H1 (cell line): ENCODE results near the gene KRTAP4-1. TPM values are rescaled to one million over a fixed set of nuclear protein-coding genes. Genes with fewer than 3 reads are reported as not detected.

Source experiments
- CTCF ChIA-PET: fragments of 300-600 bp; sonication (Branson Sonifier 250); formaldehyde crosslinking; loops from one replicate; lab custom pipeline; 2021; ENCODE audit not compliant: partially characterized antibody; lab: Charles Lee
- POLR2A ChIA-PET: fragments of 300-600 bp; sonication (Branson Sonifier 250); formaldehyde crosslinking; loops from one replicate; lab custom pipeline; 2021; ENCODE audit warnings: inconsistent platforms; ENCODE audit not compliant: partially characterized antibody; lab: Charles Lee
- DNase-seq, 2 experiments: peaks; one replicate each; pipeline versions ENCODE4 v3.0.0 to v3.0.0-alpha.2; 2010 to 2022; ENCODE audit warnings: low spot score in 2 of 2, low read depth in 1 of 2, mixed read lengths in 1 of 2
- FAIRE-seq: peaks from 2 replicates; lab custom pipeline; 2011; peaks lifted over from hg19 to GRCh38; lab: Jason Lieb, UNC
- H2AFZ ChIP-seq: 2 replicates; pipeline ENCODE4 v1.8.1; 2012; ENCODE audit warnings: low read length, inconsistent platforms
- H2AK5ac ChIP-seq: 2 replicates; pipeline ENCODE4 v1.6.1; 2013; ENCODE audit warnings: low read depth, low read length
- H2BK120ac ChIP-seq: replicated peaks from 2 replicates; pipeline ENCODE3; 2013; ENCODE audit warnings: low read depth, low read length, inconsistent platforms
- H2BK12ac ChIP-seq: 2 replicates; pipeline ENCODE4 v1.6.1; 2013; ENCODE audit warnings: low read depth, low read length
- H2BK15ac ChIP-seq: 2 replicates; pipeline ENCODE4 v1.6.1; 2013; ENCODE audit warnings: low read length
- H2BK20ac ChIP-seq: 2 replicates; pipeline ENCODE4 v1.6.1; 2013; ENCODE audit warnings: low read length
- H2BK5ac ChIP-seq: 2 replicates; pipeline ENCODE4 v1.6.1; 2013; ENCODE audit warnings: low read depth, low read length
- H3K14ac ChIP-seq: 2 replicates; pipeline ENCODE4 v1.6.1; 2013; ENCODE audit warnings: inconsistent platforms; ENCODE audit not compliant: insufficient read length
- H3K18ac ChIP-seq: 2 replicates; pipeline ENCODE4 v1.6.1; 2013; ENCODE audit warnings: low read length; ENCODE audit errors: extremely low read depth
- H3K23ac ChIP-seq: 2 replicates; pipeline ENCODE4 v1.6.1; 2013; ENCODE audit warnings: inconsistent platforms; ENCODE audit not compliant: insufficient read length
- H3K23me2 ChIP-seq: 2 replicates; pipeline ENCODE4 v1.6.1; 2013; ENCODE audit warnings: low read depth, low read length
- H3K27ac ChIP-seq: 2 replicates; pipeline ENCODE4 v1.6.1; 2011; ENCODE audit warnings: low read depth, low read length, inconsistent platforms
- H3K27me3 ChIP-seq, 4 experiments: replicated peaks in 1 of 4; 1 replicate in 1 of 4; 2 replicates in 3 of 4; pipeline versions ENCODE4 v1.6.1 to v1.8.1; 2011 to 2013; ENCODE audit warnings: low read length in 3 of 4, mild to moderate bottlenecking in 3 of 4, inconsistent platforms in 2 of 4, mixed read lengths in 2 of 4, moderate library complexity in 1 of 4; ENCODE audit not compliant: control insufficient read depth in 3 of 4, insufficient read depth in 3 of 4; ENCODE audit errors: extremely low read depth in 1 of 4
- H3K36me3 ChIP-seq, 4 experiments: 2 replicates each; pipeline versions ENCODE4 v1.6.1 to v1.8.1; 2011 to 2013; ENCODE audit warnings: mild to moderate bottlenecking in 4 of 4, low read length in 3 of 4, moderate library complexity in 2 of 4, control low read depth in 1 of 4, inconsistent platforms in 1 of 4; ENCODE audit not compliant: insufficient read depth in 4 of 4, control insufficient read depth in 2 of 4
- H3K4ac ChIP-seq: replicated peaks from 2 replicates; pipeline ENCODE3; 2013; ENCODE audit warnings: low read length, low read depth, mixed read lengths, inconsistent platforms; ENCODE audit not compliant: insufficient read length
- H3K4me1 ChIP-seq, 4 experiments: replicated peaks in 1 of 4; 1 replicate in 1 of 4; 2 replicates in 3 of 4; pipeline versions ENCODE4 v1.6.1 to v1.8.1; 2011 to 2013; ENCODE audit warnings: low read length in 3 of 4, inconsistent platforms in 2 of 4, mixed read lengths in 1 of 4; ENCODE audit not compliant: insufficient read depth in 4 of 4, control insufficient read depth in 3 of 4
- H3K4me2 ChIP-seq, 2 experiments: 2 replicates each; pipeline versions ENCODE4 v1.6.1 to v1.8.1; 2011 to 2013; ENCODE audit warnings: low read depth in 2 of 2, low read length in 2 of 2, control low read depth in 1 of 2, inconsistent platforms in 1 of 2, mild to moderate bottlenecking in 1 of 2; ENCODE audit not compliant: insufficient read depth in 1 of 2
- H3K4me3 ChIP-seq, 4 experiments: fragments of 200-600, 300-600 bp in 1 of 4; sonication (generic), shearing (Covaris generic), sonication (Bioruptor Twin) in 1 of 4; 2 replicates each; pipeline versions ENCODE4 v1.5.1 to v1.8.1; 2011 to 2016; ENCODE audit warnings: low read length in 4 of 4, low read depth in 3 of 4, control low read depth in 2 of 4, inconsistent platforms in 2 of 4, mild to moderate bottlenecking in 2 of 4, mixed read lengths in 1 of 4, moderate library complexity in 1 of 4; ENCODE audit not compliant: insufficient read depth in 2 of 4; ENCODE audit errors: extremely low read depth in 1 of 4
- H3K56ac ChIP-seq: replicated peaks from 2 replicates; pipeline ENCODE3; 2013; ENCODE audit warnings: low read depth, mild to moderate bottlenecking, mixed read lengths, low read length, inconsistent platforms; ENCODE audit not compliant: insufficient read length
- H3K79me1 ChIP-seq: 2 replicates; pipeline ENCODE4 v1.6.1; 2013; ENCODE audit warnings: low read depth, low read length, control low read depth
- H3K79me2 ChIP-seq, 2 experiments: 2 replicates each; pipeline versions ENCODE4 v1.6.1 to v1.8.1; 2012 to 2013; ENCODE audit warnings: low read length in 2 of 2, mild to moderate bottlenecking in 2 of 2, inconsistent platforms in 1 of 2; ENCODE audit not compliant: insufficient read depth in 2 of 2, control insufficient read depth in 1 of 2
- H3K9ac ChIP-seq, 4 experiments: replicated peaks in 1 of 4; 1 replicate in 1 of 4; 2 replicates in 3 of 4; pipeline versions ENCODE4 v1.6.1 to v1.8.1; 2011 to 2013; ENCODE audit warnings: low read depth in 3 of 4, low read length in 3 of 4, control low read depth in 2 of 4, mild to moderate bottlenecking in 2 of 4, moderate library complexity in 2 of 4, inconsistent platforms in 1 of 4; ENCODE audit errors: extremely low read depth in 1 of 4
- H3K9me3 ChIP-seq, 2 experiments: 2 replicates each; pipeline versions ENCODE4 v1.6.1 to v1.8.1; 2012 to 2013; ENCODE audit warnings: mild to moderate bottlenecking in 2 of 2, moderate library complexity in 2 of 2, control low read depth in 1 of 2, inconsistent platforms in 1 of 2, low read depth in 1 of 2, low read length in 1 of 2, mixed read lengths in 1 of 2; ENCODE audit not compliant: insufficient read depth in 2 of 2
- H4K20me1 ChIP-seq, 2 experiments: replicated peaks in 1 of 2; 2 replicates each; pipeline versions ENCODE3 to v1.8.1; 2011 to 2013; ENCODE audit warnings: inconsistent platforms in 2 of 2, low read length in 2 of 2, mild to moderate bottlenecking in 1 of 2; ENCODE audit not compliant: insufficient read depth in 2 of 2, control insufficient read depth in 1 of 2
- H4K5ac ChIP-seq: 2 replicates; pipeline ENCODE4 v1.6.1; 2013; ENCODE audit warnings: low read length, low read depth, mixed read lengths, inconsistent platforms; ENCODE audit not compliant: insufficient read length
- H4K8ac ChIP-seq: 2 replicates; pipeline ENCODE4 v1.8.0; 2013; ENCODE audit warnings: mild to moderate bottlenecking, moderate library complexity, low read length, inconsistent platforms; ENCODE audit not compliant: insufficient read depth; ENCODE audit errors: extremely low read depth
- H4K91ac ChIP-seq: replicated peaks from 2 replicates; pipeline ENCODE3; 2013; ENCODE audit warnings: low read length, mixed read lengths, inconsistent platforms; ENCODE audit not compliant: insufficient read length
- ASH2L ChIP-seq: fragments of 200-600, 300-600 bp; sonication (generic); IDR thresholded peaks from one replicate; pipeline ENCODE4 v1.7.1; 2017; ENCODE audit warnings: low read length
- EGR1 ChIP-seq: IDR thresholded peaks from 2 replicates; pipeline ENCODE4 v1.6.1; 2011; ENCODE audit warnings: low read depth, low read length, borderline replicate concordance
- EZH2 ChIP-seq: fragments of 200-600 bp; sonication (generic); IDR thresholded peaks from 2 replicates; pipeline ENCODE4 v1.7.1; 2012; ENCODE audit warnings: low read depth, mild to moderate bottlenecking, moderate library complexity, low read length, inconsistent platforms; ENCODE audit not compliant: severe bottlenecking
- KDM5A ChIP-seq: fragments of 200-600 bp; IDR thresholded peaks from 2 replicates; pipeline ENCODE4 v1.7.1; 2012; ENCODE audit warnings: mild to moderate bottlenecking, low read length, inconsistent platforms, mixed read lengths
- NANOG ChIP-seq: IDR thresholded peaks from 2 replicates; pipeline ENCODE4 v1.6.1; 2011; ENCODE audit warnings: low read length, low read depth, mild to moderate bottlenecking, inconsistent platforms; ENCODE audit not compliant: insufficient read depth, poor library complexity, severe bottlenecking
- RBBP5 ChIP-seq: IDR thresholded peaks from 2 replicates; pipeline ENCODE4 v1.7.1; 2012; ENCODE audit warnings: low read depth, mild to moderate bottlenecking, inconsistent platforms, low read length, moderate library complexity, borderline replicate concordance
- SAP30 ChIP-seq: fragments of 300-600 bp; sonication (generic); IDR thresholded peaks from 2 replicates; pipeline ENCODE4 v1.7.1; 2012; ENCODE audit warnings: low read length, moderate library complexity, mild to moderate bottlenecking, inconsistent platforms; ENCODE audit not compliant: insufficient read depth, insufficient replicate concordance
- TEAD4 ChIP-seq: IDR thresholded peaks from 2 replicates; pipeline ENCODE4 v1.6.1; 2012; ENCODE audit warnings: low read depth, low read length, inconsistent platforms, mixed read lengths
- YY1 ChIP-seq: IDR thresholded peaks from 2 replicates; pipeline ENCODE4 v1.6.1; 2011; ENCODE audit warnings: low read depth, mild to moderate bottlenecking, low read length
- WGBS, 2 experiments: shearing (Covaris generic) in 1 of 2; methylation state at CpG; one replicate each; pipeline versions ENCODE4 v1.1.6 to v1.1.7; 2013 to 2015; ENCODE audit warnings: low lambda C conversion rate in 2 of 2, mixed read lengths in 2 of 2, inconsistent platforms in 1 of 2, low coverage in 1 of 2, missing lambda C conversion rate in 1 of 2; ENCODE audit not compliant: insufficient replicate concordance in 2 of 2, insufficient coverage in 1 of 2, insufficient read length in 1 of 2; ENCODE audit errors: extremely low coverage in 1 of 2, missing lambda C conversion rate in 1 of 2; 5-methylcytosine and 5-hydroxymethylcytosine counted together
- polyA plus RNA-seq, 7 experiments: library from polyadenylated mRNA; depleted of rRNA in 3 of 7; stranded (reverse) in 5 of 7; unstranded in 2 of 7; fragments of >200 nt in 5 of 7; fragments of 200-250 nt in 2 of 7; gene quantifications; 1 replicate in 5 of 7; 2 replicates in 1 of 7; 4 replicates in 1 of 7; pipeline versions ENCODE4 v1.2.1 to v1.2.3, GENCODE V29; 2011 to 2013; ENCODE audit warnings: missing spikeins in 2 of 7, mixed read lengths in 2 of 7
- total RNA-seq: library from RNA; stranded (reverse); fragmentation: NEBNext Ultra II Directional; extraction: Animal tissue kit (Norgen Biotek cat#: 25700); gene quantifications from 2 replicates; pipeline ENCODE4 v1.2.1, GENCODE V29; 2021
- TF ChIP-seq, protein P1 (sequence below): IDR thresholded peaks from 2 replicates; pipeline ENCODE4 v1.6.1; 2012; ENCODE audit warnings: inconsistent platforms
- TF ChIP-seq, protein P2 (sequence below), 3 experiments: IDR thresholded peaks; 1 replicate in 2 of 3; 2 replicates in 1 of 3; pipeline versions ENCODE4 v1.5.1 to v1.6.1; 2011; ENCODE audit warnings: low read length in 3 of 3, mild to moderate bottlenecking in 3 of 3, inconsistent platforms in 2 of 3, low read depth in 1 of 3, moderate library complexity in 1 of 3; ENCODE audit not compliant: insufficient read depth in 1 of 3; ENCODE audit errors: control extremely low read depth in 1 of 3

Gene KRTAP4-1
- total and polyA plus RNA-seq, 2 of the 8 experiments (the other 6 are each of a cell fraction or from before 2014, with no cell fraction given), result not detected

DNA sequence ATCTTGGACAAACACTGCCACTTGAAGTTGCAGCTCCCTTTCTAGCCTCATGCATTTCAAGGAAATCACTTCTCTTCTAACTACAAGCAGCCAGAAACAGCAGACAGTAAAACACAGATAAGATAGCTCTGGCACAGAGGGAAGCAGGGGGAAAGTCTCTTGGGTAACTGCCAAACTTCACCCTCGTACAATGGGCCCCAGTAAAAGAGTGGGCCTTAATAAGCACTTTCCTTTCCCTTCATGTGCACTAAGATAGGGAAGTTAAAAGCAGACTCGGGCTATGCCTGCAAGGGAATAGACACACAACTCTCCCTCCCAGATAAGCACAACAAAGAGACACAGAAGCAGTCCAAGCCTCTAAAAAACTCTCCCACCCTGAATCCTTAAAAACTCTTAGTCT is 30.9 kb downstream of the KRTAP4-1 start:
- no peak overlapping the region for H3K23ac ChIP-seq
- no peak overlapping the region for H2BK12ac ChIP-seq
- H3K4ac ChIP-seq, result no peak overlapping the region
- CTCF ChIA-PET, result no interaction called here
- H2BK5ac ChIP-seq, result no peak overlapping the region
- FAIRE-seq, result no peak
- H2AK5ac ChIP-seq, result no peak overlapping the region
- H3K9me3 ChIP-seq, result no peaks in the 10 kb centered on the region
- no peak overlapping the region for H2BK15ac ChIP-seq
- H3K18ac ChIP-seq, result no peak overlapping the region
- DNase-seq, result no peak
- H3K4me2 ChIP-seq, result no peak overlapping the region
- no peak overlapping the region for H3K9ac ChIP-seq
- H2BK120ac ChIP-seq, result no peak overlapping the region
- H3K23me2 ChIP-seq, result no peaks in the 10 kb centered on the region; the same call in 1 of the 2 replicates
- no peak overlapping the region for H4K91ac ChIP-seq
- H3K27me3 ChIP-seq, result no peaks in the 10 kb centered on the region
- no peaks in the 10 kb centered on the region for H4K20me1 ChIP-seq
- no peak overlapping the region for H2AFZ ChIP-seq
- H3K79me2 ChIP-seq, result no peaks in the 10 kb centered on the region
- POLR2A ChIA-PET, result no interaction called here
- no peak overlapping the region for H3K56ac ChIP-seq
- no peaks in the 10 kb centered on the region for H3K79me1 ChIP-seq
- no peak overlapping the region for H3K4me3 ChIP-seq
- no peaks in the 10 kb centered on the region for H3K4me1 ChIP-seq
- no peaks in the 10 kb centered on the region for H3K36me3 ChIP-seq
- H4K8ac ChIP-seq, result no peak overlapping the region
- H3K27ac ChIP-seq, result no peak overlapping the region
- H3K14ac ChIP-seq, result no peak overlapping the region
- WGBS, 2 experiments, result 98% methylated on average over 2 of the region's 2 CpGs; no CpG with 5 or more reads in 1 of the 2 experiments
- no peak overlapping the region for H4K5ac ChIP-seq
- no peak overlapping the region for H2BK20ac ChIP-seq
- TF ChIP-seq, protein P1, sequence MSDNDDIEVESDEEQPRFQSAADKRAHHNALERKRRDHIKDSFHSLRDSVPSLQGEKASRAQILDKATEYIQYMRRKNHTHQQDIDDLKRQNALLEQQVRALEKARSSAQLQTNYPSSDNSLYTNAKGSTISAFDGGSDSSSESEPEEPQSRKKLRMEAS, result no peak
- TF ChIP-seq YY1 (no peak), EZH2 (no peak), TEAD4 (no peak), RBBP5 (no peak), ASH2L (no peak), KDM5A (no peak), SAP30 (no peak), EGR1 (no peak), NANOG (no peak)
- TF ChIP-seq, protein P2, sequence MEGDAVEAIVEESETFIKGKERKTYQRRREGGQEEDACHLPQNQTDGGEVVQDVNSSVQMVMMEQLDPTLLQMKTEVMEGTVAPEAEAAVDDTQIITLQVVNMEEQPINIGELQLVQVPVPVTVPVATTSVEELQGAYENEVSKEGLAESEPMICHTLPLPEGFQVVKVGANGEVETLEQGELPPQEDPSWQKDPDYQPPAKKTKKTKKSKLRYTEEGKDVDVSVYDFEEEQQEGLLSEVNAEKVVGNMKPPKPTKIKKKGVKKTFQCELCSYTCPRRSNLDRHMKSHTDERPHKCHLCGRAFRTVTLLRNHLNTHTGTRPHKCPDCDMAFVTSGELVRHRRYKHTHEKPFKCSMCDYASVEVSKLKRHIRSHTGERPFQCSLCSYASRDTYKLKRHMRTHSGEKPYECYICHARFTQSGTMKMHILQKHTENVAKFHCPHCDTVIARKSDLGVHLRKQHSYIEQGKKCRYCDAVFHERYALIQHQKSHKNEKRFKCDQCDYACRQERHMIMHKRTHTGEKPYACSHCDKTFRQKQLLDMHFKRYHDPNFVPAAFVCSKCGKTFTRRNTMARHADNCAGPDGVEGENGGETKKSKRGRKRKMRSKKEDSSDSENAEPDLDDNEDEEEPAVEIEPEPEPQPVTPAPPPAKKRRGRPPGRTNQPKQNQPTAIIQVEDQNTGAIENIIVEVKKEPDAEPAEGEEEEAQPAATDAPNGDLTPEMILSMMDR (IDR thresholded peaks at IDR 0.05; ENCODE audit: control extremely low read depth in 1 of 3, insufficient read depth in 1 of 3, low read depth in 1 of 3, low read length in 3 of 3), result no peak
